ENCODE results near the gene KCNIP1.
"Not testable (repeated sequence)": the region's sequence is repeated elsewhere in the genome, so short reads cannot be mapped to it uniquely, and the experiment has no call there.

DNA sequence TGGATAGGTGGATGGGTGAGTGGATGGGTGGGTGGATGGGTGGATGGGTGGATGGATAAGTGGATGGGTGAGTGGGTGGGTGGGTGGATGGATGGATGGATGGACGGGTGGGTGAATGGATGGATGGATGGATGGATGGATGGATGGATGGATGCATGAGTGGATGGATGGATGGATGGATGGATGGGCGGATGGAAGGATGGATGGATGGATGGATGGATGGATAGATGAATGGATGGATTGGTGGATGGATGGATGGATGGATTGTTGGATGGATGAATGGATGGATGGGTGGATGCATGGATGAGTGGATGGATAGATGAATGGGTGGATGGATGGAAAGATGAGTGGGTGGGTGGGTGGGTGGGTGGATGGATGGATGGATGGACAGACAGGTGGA, 250.7 kb downstream of the KCNIP1 start:
- not testable (repeated sequence) for TF ChIP-seq POLR2A, EP300, POLR2AphosphoS5 (IDR thresholded peaks at IDR 0.05)
- TF ChIP-seq, protein P1, sequence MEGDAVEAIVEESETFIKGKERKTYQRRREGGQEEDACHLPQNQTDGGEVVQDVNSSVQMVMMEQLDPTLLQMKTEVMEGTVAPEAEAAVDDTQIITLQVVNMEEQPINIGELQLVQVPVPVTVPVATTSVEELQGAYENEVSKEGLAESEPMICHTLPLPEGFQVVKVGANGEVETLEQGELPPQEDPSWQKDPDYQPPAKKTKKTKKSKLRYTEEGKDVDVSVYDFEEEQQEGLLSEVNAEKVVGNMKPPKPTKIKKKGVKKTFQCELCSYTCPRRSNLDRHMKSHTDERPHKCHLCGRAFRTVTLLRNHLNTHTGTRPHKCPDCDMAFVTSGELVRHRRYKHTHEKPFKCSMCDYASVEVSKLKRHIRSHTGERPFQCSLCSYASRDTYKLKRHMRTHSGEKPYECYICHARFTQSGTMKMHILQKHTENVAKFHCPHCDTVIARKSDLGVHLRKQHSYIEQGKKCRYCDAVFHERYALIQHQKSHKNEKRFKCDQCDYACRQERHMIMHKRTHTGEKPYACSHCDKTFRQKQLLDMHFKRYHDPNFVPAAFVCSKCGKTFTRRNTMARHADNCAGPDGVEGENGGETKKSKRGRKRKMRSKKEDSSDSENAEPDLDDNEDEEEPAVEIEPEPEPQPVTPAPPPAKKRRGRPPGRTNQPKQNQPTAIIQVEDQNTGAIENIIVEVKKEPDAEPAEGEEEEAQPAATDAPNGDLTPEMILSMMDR (IDR thresholded peaks at IDR 0.05), result not testable (repeated sequence)

All from stomach (tissue), 4 donors.